ENCODE measurements around the gene GUCY2C.

Gene GUCY2C

GRCh38 chr12:14681625-14682024, 14.8 kb downstream of the GUCY2C start:
- no peak for DNase-seq (ENCODE audit: low spot score)

DNA sequence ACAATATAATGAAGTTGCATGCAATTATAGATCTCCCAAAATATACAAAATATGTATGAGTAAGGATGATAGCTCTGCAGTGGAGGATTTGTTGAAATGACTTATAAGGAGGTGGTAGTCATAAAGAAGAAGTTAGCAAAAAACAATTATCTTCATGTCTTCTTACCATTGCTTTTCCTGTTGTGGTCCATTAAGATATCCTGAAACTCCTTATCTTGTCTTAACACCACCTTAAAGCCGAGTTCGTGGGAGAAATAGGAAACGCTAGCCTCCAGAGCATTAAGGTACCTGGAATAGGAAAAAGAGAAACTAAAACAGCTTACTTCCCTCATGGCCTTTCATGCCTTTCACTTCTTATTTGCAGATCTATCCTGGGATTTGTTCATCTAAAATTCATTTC, 15.2 kb downstream of the GUCY2C start:
- no peak for DNase-seq (ENCODE audit: low spot score)

DNA sequence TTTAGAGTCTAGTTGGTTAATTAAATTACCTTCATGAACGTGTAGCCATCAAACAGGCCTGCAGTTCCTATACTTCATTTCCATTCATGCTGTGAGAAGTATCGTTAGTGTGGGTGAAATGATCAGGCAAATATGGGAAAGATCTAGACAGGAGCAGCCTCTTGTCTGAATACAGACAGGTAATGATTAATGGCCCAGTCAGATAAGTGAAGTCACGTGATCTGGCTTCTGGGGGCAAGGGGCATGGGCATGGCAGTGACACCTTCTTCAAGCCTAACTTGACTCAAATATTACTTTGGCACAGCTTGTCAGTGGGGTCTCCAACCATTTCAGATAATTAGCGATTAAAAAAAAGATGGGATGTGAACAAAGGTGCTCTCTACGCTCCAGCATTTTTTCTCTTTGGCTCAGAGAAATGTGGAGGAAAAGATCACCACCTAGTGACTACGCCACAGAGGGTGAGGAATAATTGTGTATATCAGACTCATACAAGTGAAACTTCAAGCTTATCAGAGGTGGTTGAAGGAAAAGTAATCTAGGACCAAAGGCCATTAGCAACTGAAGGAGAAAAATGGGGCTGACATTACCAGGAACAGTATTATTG, 17.8 kb downstream of the GUCY2C start:
- no peak for DNase-seq (ENCODE audit: low spot score)

DNA sequence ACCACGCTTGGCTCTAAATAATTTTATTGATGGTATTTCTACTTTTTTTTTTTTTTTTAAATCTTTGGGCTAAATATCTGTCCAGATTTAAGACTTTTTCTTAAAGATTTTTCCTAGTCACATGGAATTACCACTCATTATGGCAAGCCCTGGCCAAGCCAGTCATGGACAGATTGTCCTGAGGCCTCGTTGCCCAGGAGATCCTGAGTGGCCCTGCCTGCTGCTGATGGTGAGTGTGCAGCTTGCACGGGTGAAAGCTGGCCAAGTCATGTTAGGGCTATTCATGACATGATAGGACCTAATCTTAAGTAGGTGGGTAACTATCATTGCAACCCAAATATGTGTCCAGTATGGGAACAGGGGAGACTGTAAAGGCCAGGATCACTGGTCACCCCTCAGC, 27.8 kb downstream of the GUCY2C start:
- DNase-seq (ENCODE audit: low spot score): no peak

DNA sequence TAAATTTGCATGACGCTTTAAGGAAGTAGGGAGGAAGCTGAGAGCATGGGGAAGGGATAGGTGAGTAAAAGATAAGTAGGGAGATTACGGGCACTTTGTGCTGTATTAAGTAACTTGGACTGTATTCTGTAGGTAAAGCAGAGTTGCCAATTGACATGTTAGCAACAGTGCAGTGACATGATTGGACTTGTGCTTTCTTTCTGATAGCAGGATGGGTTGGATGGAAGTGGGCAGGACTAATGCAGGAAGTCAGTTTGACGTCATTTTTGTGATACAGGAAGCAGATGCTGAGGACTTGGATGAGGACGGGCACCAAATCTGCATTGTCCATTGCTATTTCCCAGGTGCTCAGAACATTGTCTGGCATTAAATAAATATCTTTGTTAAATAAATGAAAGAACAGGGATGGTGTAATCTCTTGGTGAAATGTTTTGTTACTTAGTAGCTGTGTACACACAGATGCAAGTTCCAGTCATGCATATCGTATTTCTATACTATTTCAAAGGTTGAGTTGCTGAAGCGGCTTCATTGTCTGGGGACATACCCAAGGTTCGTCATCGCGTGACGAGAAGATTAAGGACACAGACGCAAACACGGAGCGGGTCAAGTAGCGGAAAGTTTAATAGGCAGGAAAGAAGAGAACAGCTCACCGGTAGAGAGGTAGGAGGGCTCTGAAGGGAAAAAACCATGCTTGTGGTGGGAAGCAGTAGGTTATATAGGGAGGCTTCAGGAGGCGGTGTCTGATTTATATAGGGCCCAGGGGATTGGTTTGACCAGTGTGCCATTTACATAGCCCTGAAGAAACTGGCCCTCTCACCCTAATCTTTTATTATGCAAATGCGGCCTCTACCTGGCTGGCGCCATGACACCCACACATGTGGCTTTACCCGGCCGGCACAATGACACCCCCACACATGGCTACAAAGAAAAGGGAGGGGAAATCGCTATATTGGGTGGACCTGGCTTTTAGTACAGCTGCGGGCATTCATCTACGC, 30.7 kb downstream of the GUCY2C start:
- no peak for DNase-seq (ENCODE audit: low spot score)

DNA sequence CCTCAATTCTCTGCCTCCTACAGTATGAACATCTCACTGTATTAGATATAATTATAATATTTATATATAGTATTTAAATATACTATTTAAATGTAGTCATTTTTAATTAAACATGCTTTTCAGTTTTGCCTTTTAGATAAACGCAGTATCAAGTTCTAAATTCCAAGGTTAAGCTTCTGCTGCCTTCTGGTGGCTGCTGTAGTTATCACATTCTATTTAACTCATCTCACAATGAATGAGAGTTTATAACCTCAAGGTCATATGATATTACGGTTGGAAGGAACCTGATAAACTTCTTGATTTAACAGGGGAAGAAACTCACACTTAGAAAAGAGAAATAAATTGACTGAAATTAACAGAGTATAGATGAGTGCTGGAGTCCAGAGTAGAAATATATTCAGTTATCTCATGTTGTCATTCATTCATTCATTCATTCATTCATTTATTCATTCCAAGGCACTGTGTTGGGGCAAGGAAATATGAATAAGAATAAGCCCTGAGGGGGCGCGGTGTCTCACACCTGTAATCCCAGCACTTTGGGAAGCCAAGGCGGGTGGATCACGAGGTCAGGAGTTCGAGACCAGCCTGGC, 31.9 kb downstream of the GUCY2C start:
- peak; percentile 36 for DNase-seq (ENCODE audit: low spot score)

- DNase-seq (ENCODE audit: low spot score): no peak
These were observed 33.4 kb downstream of the GUCY2C start for GRCh38 chr12:14663002-14663401.

GRCh38 chr12:14656846-14657245, 39.6 kb downstream of the GUCY2C start:
- DNase-seq (ENCODE audit: low spot score): no peak

DNA sequence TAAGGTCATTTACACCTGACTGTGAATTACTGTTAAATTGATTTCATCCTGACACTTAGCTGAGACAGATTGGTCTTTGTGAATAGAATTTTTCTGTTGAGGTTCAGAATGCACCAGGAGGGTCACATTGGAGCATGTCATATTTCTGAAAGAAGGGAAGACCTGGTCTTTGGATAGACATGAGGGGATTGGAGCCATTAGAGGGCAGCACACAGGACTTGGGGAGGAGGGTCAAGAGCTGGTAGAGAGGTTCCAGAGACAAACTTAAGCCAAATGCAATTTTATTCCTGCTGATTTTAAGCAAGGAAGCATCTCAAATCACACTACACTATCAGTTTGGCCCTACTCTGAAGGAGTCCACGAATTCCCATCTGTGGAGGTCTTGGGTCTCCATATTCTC, 41.1 kb downstream of the GUCY2C start:
- no peak for DNase-seq (ENCODE audit: low spot score)

- DNase-seq (ENCODE audit: low spot score): no peak
These were observed 41.6 kb downstream of the GUCY2C start for GRCh38 chr12:14654842-14655241.

- no peak for DNase-seq (ENCODE audit: low spot score)
These were observed 42.0 kb downstream of the GUCY2C start for GRCh38 chr12:14654416-14654815.

DNA sequence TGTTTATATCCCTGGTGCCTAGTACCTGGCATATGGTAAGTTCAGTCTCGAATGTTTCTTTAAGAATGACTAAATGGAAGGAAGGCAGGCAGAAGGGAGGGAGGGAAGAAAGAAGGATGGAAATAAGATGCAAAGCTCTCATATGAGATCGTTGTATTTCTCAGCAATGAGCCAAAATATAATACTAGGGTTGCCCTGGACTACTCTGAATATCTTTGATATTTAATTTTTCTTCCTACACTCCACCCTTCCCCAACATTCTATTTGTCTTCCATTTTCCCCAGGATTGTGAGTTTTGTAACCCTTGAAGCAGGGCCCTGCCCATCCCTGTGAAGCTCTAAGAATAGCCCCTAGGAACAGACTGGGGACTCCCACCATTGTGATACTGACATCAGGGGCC, 43.9 kb downstream of the GUCY2C start:
- DNase-seq (ENCODE audit: low spot score): no peak

DNA sequence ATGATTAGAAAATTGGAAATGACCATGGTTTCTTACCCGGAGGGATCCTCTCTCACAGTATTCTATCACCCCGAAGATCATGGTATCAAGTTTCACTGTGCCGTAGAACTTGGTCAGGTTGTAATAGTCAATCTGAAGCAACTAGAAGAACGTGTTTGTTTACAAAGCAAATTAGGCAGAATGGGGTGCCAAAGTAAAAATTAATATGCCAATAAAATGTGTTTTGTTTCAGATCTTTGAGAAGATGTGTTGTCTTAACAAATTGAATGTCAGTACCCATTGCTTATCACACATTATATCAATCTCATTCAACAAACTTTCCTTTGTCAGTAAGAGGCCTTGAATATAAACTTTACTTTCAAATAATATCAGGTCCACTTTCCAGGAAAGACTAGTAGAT, 45.0 kb downstream of the GUCY2C start:
- DNase-seq (ENCODE audit: low spot score): no peak

DNA sequence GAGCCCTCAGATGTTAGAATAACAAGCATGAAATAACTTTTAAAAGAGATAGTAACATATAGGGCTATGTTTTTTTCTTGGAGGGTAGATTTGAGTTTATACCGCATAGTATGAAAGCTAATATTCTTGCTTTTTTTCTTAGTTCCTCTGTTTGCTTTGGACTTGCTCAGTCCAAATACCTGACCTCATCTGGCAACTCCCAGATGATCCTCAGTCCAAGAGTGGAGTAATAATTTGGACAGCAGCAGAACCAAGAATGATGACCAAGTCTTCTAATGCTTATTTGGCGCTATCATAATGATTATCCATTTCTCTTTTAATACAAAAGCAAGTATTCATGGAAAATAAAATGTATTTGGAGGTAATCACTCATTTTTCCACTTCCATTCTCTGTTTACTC, 45.6 kb downstream of the GUCY2C start:
- DNase-seq (ENCODE audit: low spot score): no peak

DNA sequence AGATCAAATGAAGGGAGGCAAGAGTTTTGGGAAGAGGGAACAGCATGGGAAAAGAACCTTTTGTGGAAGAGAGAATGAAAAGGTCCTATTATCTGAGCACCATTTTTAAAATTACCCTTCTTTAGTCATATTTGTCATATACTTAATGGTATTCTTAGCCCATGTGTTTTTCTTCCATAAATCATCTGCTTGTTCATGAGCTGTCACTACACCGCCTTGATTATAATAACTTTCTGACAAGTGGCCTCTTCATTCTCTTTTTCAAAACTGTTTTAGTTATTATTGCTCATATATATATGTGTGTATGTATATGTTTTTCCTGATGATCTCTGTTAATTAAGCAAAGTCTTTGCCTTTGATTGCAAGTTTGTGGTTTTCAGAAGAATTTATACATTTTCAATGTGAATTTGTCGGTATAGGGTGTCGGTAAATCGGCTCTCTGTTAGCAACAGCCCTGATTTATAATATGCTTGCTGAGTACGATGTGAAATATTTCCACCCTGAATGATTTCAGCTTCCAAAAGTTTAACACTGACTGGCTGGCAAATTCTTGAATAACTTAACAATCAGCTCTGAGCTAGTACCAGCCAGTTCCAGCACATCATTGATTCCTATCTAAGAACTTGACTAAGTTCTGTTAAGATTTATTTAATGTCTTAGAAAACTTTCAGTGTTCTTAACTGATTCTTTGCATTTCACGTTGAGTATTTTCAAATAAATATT, 49.2 kb downstream of the GUCY2C start:
- no peak for DNase-seq (ENCODE audit: low spot score)

GRCh38 chr12:14643251-14643650, 53.1 kb downstream of the GUCY2C start:
- DNase-seq (ENCODE audit: low spot score): peak; percentile 18

GRCh38 chr12:14638066-14638465, 58.3 kb downstream of the GUCY2C start:
- no peak for DNase-seq (ENCODE audit: low spot score)

DNA sequence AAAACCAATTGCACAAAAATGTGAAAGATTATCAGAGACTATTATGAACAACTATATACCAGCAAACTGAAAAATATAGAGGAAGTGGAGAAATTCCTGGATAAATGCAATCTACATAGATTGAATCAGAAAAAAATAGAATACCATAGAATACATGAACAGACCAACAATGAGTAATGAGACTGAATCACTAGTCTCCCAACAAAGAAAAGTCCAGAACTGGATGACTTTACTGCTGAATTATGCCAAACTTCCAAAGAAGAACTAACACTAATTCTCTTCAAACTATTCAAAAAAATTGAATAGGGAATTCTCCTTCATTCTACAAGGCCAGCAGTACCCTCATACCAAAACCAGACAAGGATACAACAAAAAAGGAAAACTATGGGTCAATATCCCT, 60.6 kb downstream of the GUCY2C start:
- DNase-seq (ENCODE audit: low spot score): no peak

DNA sequence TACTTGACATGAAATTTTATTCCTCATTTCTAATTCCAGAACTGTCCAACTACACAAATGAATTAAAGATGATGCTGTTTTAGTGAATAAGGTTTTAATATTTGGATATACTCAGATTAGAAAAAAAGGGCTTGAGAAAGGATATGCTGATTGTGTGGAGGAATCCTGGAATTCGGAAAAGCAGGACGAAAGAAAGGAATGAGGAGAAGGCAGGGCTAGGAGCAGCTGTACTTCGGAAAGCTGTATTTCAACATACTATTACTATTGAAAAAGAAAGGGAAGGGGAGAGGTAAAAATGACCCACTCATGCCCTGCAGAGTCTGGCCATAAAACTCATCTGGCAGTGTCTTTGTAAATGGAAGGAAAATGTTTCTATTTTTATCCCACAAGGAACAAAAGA, 65.6 kb downstream of the GUCY2C start:
- DNase-seq (ENCODE audit: low spot score): no peak

GRCh38 chr12:14629832-14630710, 66.3 kb downstream of the GUCY2C start:
- peak; percentile 60 for DNase-seq (ENCODE audit: low spot score)

DNA sequence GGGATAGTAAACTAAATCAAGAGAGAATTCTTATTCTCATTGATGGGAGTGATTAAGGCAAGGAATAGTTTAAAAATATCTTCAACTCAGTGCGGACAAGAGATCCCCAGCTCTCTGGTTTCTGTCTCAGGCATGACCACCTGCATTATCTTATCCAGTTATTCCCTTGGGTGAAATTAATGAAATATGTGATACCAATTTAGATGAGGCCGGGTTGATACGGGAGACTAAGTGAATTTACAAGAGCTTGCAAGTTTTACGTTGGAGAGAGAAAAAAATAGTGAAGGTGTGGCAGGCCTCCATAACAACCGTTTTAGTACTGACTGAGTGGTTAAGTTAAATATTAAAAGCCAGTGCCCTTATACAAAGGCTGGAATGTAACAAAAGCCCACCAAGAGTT, 67.6 kb downstream of the GUCY2C start:
- DNase-seq (ENCODE audit: low spot score): no peak
